Measurements from ENCODE around the gene LMTK2.
"Not testable (repeated sequence)": the region's sequence is repeated elsewhere in the genome, so short reads cannot be mapped to it uniquely, and the experiment has no call there.

Gene LMTK2

DNA sequence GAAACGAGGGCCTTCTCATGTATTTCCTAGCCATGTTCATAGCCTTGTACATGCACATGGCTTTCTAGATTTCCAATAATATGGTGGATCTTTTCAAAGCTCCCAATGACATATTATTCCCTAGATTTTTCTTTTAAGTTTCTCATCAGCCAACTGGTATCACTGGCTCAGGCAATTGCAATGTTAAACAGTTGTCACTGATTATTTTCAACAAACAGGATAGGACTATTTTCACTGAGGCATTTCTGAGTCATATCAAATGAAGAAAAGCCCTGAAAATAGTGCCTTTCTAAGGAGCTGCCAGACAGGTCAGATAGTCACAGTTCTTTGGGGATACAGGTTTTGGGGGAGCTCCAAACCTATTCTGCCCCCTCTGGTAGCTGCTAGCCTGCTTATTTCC lies 4.5 kb upstream of the LMTK2 start:
- DNase-seq (ENCODE audit: low read depth in 3 of 3, low spot score in 1 of 3): no peak

DNA sequence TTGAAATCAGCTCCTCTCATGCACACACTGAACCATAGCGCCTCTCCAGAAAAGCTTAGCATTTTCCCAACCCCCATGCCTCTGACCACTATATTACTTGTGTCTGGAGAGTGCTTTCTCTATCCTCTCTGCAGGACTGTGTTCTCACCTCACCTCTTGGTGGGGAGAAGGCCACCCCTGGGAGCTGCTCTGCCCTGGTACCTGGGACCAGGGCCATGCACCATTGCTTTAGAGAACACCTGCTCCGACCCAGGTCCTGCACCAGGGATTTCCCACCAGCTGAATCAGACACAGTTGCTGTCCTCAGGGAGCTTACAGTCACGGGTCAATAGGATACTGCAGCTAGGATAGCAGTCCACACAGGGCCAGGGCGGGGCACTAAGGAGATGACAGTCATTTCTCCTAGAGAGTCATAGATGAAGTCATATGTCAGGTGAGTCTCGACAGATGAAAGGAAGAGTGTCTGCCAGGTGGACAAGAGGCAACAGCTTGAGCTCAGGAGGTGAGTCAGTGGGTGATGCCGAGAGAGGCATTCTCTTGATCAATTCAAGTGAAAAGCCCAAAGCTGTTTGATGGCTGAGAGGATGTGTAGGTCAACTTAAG lies 619 bp upstream of the LMTK2 start:
- no peak for DNase-seq (ENCODE audit: low read depth in 3 of 3, low spot score in 1 of 3)

DNA sequence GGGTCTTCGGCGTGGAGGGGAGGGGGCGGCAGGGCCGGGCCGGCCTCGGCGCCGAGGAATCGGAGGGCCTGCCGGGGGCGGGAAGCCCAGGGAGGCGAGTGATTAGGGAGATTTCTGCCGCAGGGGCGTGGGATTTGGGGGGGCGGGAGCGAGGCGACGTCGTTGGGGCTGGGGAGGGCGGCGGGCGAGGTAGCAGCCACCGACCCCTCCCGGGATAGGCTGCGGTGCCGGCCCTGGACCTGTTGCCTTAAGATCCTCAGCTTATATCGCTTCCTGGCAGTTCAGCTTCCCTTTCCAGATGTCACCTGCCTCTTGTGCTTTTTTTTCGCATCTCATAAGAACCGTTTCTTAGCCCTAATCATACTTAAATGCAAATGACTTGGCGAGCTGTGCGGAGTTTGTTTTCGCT lies 655 bp downstream of the LMTK2 start:
- no peak for DNase-seq (ENCODE audit: low read depth in 3 of 3, low spot score in 1 of 3)

DNA sequence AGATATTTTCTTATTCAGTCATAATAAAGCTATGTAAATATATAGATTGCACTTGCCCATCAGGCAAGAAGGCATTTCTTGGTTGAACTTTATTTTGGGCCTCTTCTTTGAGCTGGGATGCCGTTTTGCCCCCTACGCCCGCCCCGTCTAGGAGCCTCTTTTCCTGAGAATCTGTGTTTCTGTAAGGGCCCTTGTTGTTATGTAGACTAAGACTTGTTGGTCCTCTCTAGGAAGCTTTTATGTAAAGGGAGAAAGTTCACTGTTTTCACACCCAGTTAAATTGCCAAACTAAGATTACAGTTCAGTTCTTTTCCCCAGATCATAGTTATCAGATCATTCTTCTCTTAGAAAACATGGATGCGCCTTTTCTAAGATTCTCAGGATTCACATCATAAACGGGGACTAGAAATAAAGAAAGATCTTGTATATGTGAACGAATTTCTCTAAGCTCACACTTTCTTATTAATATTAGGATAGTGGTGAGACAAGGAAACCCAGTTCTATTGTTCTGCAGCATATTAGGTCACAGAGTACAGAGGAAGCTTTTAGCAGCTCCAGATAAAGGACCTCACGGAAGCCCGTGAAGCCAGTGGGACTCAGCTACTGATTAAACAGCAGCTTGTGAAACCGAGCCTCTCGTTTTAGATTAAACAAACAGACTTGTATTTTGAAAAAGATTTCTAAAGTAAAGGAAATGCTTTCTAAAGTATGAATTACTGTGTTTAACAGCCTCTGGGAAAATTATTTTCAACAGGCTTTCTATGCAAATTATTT lies 3.8 kb downstream of the LMTK2 start:
- no peak for DNase-seq (ENCODE audit: low read depth in 3 of 3, low spot score in 1 of 3)

GRCh38 chr7:98112077-98112476 lies 5.4 kb downstream of the LMTK2 start:
- no peak for DNase-seq (ENCODE audit: low read depth in 3 of 3, low spot score in 1 of 3)

DNA sequence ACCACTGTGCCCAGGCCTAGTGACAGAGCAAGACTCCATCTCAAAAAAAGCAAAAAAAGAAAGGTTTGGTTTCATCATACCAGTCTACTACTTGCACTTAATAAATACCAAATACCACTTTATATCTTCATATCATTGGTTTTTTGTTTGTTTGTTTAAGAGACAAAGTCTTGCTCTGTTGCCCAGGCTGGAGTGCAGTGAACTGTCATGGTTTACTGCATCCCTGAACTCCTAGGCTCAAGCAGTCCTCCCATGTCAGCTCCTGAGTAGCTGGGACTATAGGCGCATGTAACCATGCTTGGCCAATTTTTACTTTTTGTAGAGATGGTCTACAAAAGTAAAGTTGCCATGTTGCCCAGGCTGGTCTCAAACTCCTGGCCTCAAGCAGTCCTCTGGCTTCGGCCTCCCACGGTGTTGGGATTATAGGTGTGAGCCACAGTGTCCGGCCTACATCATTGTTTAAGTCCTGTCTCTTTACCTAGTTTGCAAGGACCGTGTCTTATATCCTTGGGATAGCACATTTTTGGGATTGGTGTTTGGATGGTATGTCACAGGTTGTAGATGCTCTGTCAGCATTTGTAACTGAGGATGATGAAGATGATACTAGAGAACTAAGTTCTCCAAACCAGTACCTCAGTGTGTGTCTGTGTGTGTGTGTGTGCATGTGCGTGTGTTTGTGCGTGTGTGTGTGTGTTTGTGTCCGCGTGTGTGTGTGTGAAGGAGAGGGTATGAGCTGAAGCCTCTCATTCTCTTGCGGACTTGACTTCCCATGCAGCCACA lies 9.3 kb downstream of the LMTK2 start:
- DNase-seq (ENCODE audit: low read depth in 3 of 3, low spot score in 1 of 3): no peak

DNA sequence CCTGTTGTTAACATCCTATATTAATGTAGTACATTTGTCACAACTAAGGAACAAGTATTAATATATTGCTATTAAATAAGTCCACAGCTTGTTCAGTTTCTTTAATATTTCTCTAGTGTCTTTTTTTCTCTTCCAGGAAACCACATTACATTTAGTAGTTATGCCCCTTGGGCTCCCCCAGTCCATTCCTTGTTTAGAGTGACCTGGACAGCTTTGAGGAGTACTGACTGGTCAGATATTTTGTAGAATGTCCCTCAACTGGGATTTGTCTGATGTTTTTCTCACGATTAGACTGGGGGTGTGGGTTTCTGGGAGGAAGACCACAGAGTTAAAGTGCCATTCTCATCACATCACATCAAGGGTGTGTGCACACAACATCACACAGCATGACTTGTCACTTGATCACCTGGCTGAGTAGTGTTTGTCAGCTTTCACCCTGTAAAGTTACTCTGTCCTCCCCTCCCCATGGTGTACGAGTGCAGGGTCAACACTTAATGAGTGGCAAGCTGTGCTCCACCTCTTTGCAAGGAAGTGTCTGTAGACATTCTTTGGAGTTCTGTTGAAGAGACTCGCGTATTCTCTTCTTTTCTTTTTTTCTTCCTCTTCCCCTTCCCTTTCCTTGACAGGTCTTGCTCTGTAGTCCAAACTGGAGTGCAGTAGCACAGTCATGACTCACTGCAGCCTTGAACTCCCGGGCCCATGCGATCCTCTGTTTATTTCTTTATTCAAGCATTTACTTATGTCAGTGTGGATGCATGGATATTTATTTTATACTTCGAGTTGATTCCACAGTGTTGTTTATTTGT lies 10.2 kb downstream of the LMTK2 start:
- DNase-seq (ENCODE audit: low read depth in 3 of 3, low spot score in 1 of 3): no peak

DNA sequence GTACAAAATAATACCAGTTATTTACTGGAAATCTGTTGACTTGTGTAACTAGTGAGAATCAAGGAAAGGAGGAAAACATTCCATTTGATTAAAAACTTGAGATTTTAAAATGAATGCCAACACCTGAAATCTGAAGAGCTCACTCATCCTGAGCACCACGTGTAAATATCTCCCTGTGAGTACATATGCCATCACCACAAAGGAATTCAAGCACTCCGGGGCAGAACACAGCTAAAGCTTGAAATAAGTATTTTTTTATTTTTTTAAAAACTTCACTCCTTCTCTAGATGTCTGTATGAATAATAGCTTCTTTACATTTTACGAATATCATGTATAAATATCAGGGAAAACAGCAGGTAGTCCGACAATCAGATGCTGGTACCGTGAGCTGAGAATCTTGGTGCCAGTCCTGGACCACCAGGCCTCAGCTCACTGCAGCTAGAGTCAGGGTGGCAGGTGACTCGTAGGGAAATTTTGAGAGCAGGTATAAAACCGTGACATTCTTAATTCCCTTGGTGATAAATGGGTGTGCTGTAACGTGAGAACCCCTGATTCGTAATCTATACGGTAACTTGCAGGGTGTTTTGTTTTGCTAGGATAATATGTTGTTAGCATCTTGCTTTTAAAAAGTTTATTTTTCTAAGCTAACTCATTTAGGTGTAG lies 12.7 kb downstream of the LMTK2 start:
- no peak for DNase-seq (ENCODE audit: low read depth in 3 of 3, low spot score in 1 of 3)

GRCh38 chr7:98120559-98120958 lies 13.9 kb downstream of the LMTK2 start:
- no peak for DNase-seq (ENCODE audit: low read depth in 3 of 3, low spot score in 1 of 3)

- not testable (repeated sequence) for DNase-seq (ENCODE audit: low read depth in 3 of 3, low spot score in 1 of 3)
Measured at GRCh38 chr7:98121388-98121787, 14.7 kb downstream of the LMTK2 start.

- no peak for DNase-seq (ENCODE audit: low read depth in 3 of 3, low spot score in 1 of 3)
Measured at GRCh38 chr7:98123365-98123696, 16.7 kb downstream of the LMTK2 start.

- no peak for DNase-seq (ENCODE audit: low read depth in 3 of 3, low spot score in 1 of 3)
Measured at GRCh38 chr7:98125759-98126158, 19.1 kb downstream of the LMTK2 start.

GRCh38 chr7:98126311-98127142 lies 19.9 kb downstream of the LMTK2 start:
- DNase-seq (ENCODE audit: low read depth in 3 of 3, low spot score in 1 of 3): no peak

- no peak for DNase-seq (ENCODE audit: low read depth in 3 of 3, low spot score in 1 of 3)
Measured at GRCh38 chr7:98128346-98128745, 21.7 kb downstream of the LMTK2 start.

- no peak for DNase-seq (ENCODE audit: low read depth in 3 of 3, low spot score in 1 of 3)
Measured at GRCh38 chr7:98130959-98131358, 24.3 kb downstream of the LMTK2 start.

- DNase-seq (ENCODE audit: low read depth in 3 of 3, low spot score in 1 of 3): no peak
Measured at GRCh38 chr7:98133181-98133580, 26.5 kb downstream of the LMTK2 start.

DNA sequence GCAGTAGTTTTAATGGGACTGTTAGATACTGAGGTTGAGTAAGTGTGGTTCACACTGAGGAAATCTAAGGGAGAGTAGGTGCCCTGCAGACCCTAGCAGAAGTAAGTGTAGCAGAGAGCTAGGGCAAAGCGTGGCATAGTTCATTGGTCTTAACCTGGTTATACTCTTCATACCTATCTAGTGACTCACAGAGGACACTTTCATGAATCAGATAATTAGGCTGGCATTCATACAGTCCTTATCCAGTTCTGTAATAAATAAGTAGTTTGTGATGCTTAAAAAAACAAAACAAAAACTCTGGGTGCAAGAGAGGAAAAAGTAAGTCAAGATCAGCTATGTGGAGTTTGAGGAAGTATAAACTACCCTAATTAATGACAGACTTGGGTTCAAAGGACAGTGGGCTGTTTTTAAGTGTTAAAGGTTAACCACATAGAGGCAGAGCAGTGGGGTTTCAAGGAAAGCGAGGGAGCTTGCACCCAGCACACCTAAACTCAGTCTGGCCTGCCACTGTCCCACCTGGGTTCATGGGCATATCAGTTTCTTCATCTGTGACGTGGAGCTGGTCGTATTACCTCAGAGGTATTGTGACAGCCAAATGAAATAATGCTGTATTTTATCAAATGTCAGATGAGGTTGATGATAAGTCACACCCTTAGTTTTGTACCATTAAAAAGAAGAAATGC lies 27.1 kb downstream of the LMTK2 start:
- DNase-seq (ENCODE audit: low read depth in 3 of 3, low spot score in 1 of 3): no peak

DNA sequence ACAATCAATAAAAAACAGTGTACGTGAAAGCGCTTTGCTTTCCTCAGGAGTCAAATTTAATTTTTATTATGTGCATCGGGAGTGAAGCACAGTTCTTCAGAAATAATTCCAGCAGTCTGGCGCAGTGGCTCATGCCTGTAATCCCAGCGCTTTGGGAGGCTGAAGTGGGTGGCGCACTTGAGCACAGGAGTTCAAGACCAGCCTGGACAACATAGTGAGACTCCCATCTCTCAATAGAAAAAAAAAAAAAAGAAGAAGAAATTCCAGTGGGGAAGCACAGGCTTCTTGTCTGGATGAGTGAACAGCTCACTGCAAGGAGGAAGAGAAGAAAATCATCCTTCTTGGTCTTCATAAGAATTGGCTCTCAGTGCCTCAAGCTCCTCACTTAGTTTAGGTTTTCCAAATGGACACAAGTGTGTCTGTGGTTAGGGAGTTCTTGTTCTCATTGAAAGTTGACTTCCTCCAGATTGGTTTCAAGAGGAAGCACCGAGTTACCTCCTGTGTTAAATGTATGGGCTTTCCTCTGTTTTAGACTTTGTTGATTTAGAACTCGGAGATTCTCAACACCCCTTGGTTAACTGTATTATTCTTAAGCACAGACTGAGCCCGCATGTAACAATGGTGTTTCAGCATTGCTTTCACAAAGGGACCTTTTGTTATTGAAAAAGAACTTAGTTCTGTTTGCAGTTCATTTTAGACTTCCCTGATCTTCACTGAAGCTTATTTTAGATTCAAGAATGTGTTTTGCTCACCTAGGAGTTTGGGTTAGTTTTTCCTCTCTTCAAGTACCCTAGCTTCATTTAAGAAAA lies 28.0 kb downstream of the LMTK2 start:
- DNase-seq (ENCODE audit: low read depth in 3 of 3, low spot score in 1 of 3): no peak

- DNase-seq (ENCODE audit: low read depth in 3 of 3, low spot score in 1 of 3): no peak
Measured at GRCh38 chr7:98135984-98136383, 29.3 kb downstream of the LMTK2 start.

Measured in stimulated activated CD4-positive, alpha-beta T cell treated with anti-CD3 and anti-CD28 coated beads, TNF-alpha, amount 100 ng/mL, for 1 hour (primary cell).